ENCODE data around the gene SUSD3.

The SUSD3 gene

DNA sequence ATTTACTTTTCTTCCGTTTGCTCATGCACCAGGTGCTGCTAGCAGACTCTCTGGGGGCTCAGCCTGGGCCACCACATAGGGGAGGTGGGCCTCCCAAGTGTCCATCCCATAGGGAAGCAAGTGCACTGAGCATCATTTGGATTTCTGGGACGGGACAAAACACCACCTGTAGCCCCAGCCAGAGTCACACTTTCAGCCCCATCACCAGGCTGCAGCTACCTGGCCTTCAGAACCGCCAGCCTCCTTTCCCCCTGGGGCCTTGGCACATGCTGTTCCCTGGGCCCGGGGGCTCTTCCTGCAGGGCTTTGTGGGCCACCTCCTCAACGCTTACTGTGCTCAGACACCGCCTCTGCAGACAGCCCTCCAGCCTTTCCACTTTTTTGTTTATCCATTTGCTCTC lies 19.6 kb upstream of the SUSD3 start:
- ATAC-seq: no peak
- no peaks in the 10 kb centered on the region for H3K9me3 Mint-ChIP-seq

DNA sequence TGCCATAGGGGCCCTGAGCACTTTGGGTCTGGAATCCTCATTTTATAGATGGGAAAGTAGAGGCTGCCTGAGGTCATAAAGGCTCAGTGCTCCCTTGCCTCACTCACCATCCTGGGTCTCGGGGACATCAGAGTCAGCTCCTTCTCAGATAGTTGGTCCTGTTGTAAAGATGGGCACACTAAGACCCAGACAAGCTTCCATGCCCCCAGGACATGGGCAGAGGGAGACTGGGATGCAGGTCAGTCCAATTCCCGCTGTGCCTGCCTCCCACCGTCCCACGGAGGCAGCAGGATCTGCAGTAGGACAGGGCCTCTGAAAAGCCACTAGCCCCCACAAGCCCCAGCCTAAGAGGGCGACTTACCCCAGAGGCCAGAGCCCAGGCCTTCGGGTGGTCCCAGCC lies 19.0 kb upstream of the SUSD3 start:
- no peaks in the 10 kb centered on the region for H3K9me3 Mint-ChIP-seq
- H3K27ac Mint-ChIP-seq: peak overlapping the region; percentile 83
- peaks cover 64% of the 10 kb centered on the region for H3K4me1 Mint-ChIP-seq
- no peak overlapping the region for H3K4me3 Mint-ChIP-seq
- no peak for ATAC-seq
- DNase-seq (ENCODE audit: low spot score in 2 of 2): no peak
- peaks cover 50% of the 10 kb centered on the region for H3K36me3 Mint-ChIP-seq

More for the DNA sequence above, 19.6 kb upstream of the SUSD3 start:
- DNase-seq (ENCODE audit: low spot score in 2 of 2): no peak
- Mint-ChIP-seq H3K4me1 (peaks cover 62% of the 10 kb centered on the region), H3K36me3 (peaks cover 56% of the 10 kb centered on the region), H3K27ac (peak overlapping the region; percentile 83), H3K4me3 (no peak overlapping the region)

DNA sequence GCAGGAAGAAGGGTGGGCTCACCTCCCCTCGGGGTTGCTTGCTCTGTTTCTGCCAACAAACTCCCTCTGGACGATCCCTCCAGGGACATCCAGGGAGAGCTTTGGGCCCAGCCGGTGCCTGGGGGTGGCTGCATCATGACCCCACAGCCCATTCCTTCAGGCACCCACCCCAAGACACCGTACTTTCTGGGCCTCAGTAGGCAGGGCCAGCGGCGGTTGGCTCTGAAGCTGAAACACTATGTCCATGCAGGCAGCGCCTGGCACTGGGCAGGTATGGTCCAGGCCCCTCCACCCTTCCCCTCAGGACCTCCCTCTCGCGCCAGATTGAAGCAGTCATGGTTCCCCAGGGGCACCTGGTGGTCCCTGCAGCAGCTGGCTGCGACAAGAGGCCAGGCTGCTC lies 18.5 kb upstream of the SUSD3 start:
- no peak overlapping the region for H3K4me3 Mint-ChIP-seq

DNA sequence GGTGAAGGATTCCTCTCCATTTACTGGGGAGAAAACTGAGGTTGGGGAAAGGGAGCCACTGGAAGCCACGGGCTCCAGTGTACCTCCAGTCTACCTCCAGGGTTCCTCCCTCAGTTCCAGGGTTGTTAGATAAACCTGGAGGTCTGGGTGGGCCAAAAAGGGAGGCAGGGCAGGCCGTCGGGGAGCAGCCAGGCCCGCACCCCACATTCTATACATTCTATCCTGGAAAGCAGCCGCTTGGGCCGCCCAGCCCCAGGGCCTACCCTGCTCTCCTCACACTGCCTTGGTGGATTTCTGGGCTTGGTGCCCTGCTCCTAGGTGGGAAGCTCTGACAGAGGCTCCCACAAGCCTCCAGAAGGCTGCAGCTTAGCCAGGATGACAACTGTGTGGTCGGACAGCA lies 18.1 kb upstream of the SUSD3 start:
- ATAC-seq (no peak), DNase-seq (ENCODE audit: low spot score in 2 of 2) (no peak)
- no peaks in the 10 kb centered on the region for H3K9me3 Mint-ChIP-seq
- peak overlapping the region; percentile 83 for H3K27ac Mint-ChIP-seq
- H3K4me3 Mint-ChIP-seq: no peak overlapping the region
- H3K4me1 Mint-ChIP-seq: peaks cover 64% of the 10 kb centered on the region
- peaks cover 42% of the 10 kb centered on the region for H3K36me3 Mint-ChIP-seq

More for the DNA sequence above, 18.5 kb upstream of the SUSD3 start:
- Mint-ChIP-seq H3K36me3 (peaks cover 46% of the 10 kb centered on the region), H3K27ac (peak overlapping the region; percentile 83), H3K4me1 (peaks cover 64% of the 10 kb centered on the region), H3K9me3 (no peaks in the 10 kb centered on the region)
- DNase-seq (ENCODE audit: low spot score in 2 of 2): no peak
- no peak for ATAC-seq

DNA sequence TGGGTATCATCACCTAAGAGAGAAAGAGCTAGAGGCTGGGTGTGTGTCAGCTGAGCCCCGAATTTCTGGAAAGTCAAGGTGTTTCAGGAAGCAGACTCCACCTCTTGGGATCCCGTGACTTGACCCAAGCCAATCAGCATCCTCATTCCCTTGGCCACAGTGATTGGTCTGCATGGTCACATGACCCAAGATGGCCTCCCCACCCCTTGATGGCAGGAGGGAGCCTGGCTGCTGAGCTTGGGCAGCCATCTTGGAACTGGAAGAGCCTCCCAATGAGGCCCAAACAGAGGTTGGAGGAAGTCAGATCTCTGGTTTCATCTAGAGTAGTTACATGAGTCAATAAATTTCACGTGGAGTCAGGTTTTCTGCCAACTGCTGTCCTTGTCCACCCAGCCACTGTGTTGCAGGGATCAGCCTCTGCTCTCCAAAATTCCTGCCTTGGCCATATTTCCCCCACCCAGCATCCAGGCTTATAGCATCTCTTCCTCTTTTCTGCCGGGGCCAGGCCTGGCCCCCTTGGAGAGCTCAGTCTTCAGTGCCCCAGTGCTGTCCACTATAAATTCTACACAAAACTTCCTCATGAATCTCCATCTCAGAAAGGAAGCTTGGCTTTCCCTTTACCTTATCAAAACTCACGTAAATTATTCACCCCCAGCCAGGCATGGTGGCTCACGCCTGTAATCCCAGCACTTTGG lies 17.2 kb upstream of the SUSD3 start:
- Mint-ChIP-seq H3K27ac (peak overlapping the region; percentile 83), H3K4me1 (peaks cover 57% of the 10 kb centered on the region), H3K9me3 (no peaks in the 10 kb centered on the region), H3K36me3 (peaks cover 34% of the 10 kb centered on the region), H3K4me3 (no peak overlapping the region)
- ATAC-seq (peak; percentile 39), DNase-seq (ENCODE audit: low spot score in 2 of 2) (no peak)

DNA sequence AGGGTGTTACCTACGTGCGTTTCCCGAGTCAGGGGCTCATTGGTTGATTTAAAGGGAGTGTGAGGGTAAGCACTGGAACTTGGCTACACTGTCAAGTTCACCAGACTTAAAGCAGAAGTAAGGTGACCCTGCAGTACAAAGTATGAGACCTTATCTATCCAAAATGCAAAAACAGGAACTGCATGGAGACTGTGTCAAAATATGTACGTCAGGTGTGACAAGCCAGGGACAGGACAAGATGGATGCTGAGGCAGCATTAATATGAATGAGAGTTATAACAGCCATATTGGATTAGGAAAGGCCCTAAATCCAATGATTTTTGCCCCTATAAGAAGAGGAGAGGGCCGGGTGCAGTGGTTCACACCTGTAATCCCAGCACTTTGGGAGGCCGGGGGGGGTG lies 15.4 kb upstream of the SUSD3 start:
- Mint-ChIP-seq H3K9me3 (no peaks in the 10 kb centered on the region), H3K27ac (peak overlapping the region; percentile 56), H3K4me1 (peaks cover 39% of the 10 kb centered on the region), H3K36me3 (peaks cover 19% of the 10 kb centered on the region), H3K4me3 (no peak overlapping the region)
- no peak for DNase-seq (ENCODE audit: low spot score in 2 of 2)
- no peak for ATAC-seq

DNA sequence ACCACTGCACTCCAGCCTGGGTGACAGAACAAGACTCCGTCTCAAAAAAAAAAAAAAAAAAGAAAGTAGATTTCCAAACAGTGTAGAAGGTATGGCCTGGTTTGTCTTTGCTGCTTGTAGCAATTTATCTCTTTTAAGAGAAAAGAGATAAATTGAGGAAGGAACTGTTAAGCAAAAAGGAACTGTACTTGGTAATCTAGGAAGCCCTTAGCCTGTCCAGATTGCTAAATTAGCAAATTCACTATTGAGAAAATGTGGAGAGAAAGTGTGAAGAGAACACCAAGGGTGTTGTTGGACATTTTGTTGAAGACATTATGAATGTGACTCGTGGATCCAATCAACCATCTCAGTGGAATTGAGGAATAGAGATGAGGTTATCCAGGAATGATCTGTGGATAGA lies 13.0 kb upstream of the SUSD3 start:
- peaks cover 43% of the 10 kb centered on the region for H3K4me1 Mint-ChIP-seq
- peaks cover 7% of the 10 kb centered on the region for H3K36me3 Mint-ChIP-seq
- no peak overlapping the region for H3K4me3 Mint-ChIP-seq
- H3K27ac Mint-ChIP-seq: no peak overlapping the region
- ATAC-seq: no peak
- no peaks in the 10 kb centered on the region for H3K9me3 Mint-ChIP-seq
- DNase-seq (ENCODE audit: low spot score in 2 of 2): no peak

DNA sequence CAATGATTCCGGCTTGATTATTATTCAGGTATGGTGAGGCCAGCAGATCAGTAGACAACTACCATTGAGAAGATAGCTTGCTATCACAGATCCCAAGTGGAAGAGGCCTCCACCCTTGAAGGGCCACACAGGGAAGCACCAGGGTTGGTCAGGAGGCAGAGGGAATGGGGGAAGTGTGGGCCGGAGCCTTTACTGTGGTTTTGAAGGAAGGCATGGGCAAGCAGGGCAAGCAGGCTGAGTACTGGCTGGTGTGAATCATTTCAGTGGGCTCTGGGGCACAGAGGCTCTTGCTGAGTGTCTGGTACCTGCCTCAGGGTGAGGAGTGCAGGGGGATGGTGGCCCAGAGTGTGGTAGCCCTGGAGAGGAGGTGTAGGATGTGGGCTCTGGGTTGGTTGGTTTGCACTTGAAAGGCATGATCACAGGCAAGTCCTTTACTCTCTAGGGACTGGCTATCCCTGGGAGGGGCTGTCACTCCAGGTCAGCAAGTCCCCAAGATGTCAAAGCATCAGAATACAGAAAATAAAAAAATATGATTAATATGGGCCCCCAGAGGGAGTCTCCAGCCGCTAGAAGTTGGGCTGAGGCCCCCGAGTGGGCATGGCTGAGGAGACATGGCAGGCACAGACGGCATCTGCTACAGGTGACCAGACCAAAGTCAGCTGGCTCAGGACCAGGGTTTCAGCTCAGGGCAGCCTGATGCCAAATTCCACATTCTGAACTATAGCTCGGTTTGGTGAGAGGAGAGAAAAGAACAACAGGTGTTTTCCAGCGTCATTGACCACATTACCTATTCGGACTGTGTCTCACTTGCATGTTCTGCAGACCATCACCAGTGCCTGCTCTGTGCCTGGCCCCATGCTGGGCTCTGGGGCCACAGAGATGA lies 9.7 kb upstream of the SUSD3 start:
- Mint-ChIP-seq H3K27ac (peak overlapping the region; percentile 62), H3K9me3 (no peaks in the 10 kb centered on the region), H3K36me3 (no peaks in the 10 kb centered on the region), H3K4me1 (peaks cover 26% of the 10 kb centered on the region), H3K4me3 (no peak overlapping the region)
- DNase-seq (ENCODE audit: low spot score in 2 of 2): no peak
- peak; percentile 46 for ATAC-seq

DNA sequence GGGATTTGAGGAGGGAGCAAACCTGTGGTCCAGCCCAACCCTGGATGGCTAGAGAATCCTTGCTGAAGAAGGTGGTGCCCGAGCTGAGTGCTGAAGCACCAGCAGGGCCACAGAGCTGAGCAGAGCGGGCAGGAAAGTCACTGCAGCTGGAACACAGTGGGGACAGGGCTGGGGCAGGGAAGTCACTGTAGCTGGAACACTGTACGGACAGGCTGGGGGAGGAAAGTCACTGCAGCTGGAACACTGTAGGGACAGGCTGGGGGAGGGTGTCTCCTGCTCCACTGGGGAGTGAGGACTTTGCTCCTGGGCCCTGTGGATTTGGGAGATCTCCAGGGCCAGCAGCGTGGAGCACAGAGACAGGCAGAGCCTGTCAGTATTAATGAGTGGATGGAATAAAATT lies 9.0 kb upstream of the SUSD3 start:
- DNase-seq (ENCODE audit: low spot score in 2 of 2): no peak
- ATAC-seq: no peak
- peak overlapping the region; percentile 62 for H3K27ac Mint-ChIP-seq

DNA sequence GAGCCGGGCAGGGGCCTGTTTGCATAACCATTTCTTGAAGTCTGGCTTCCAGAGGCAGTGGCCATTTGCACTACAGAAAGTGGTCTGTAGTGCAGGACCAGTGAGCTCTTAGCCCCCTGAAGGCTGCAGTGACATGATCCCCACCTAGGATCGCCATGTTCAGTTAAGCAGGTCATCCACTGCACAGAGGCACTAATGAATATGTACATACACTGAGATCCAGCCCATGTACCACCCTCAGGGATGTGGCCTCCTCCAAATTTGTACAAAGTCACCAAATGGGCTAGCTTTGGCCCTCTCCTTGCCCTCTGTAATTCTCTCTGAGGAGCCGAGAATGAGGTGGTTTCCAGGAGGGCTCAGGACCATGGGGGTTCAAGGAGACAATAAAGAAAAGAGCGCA lies 8.3 kb upstream of the SUSD3 start:
- Mint-ChIP-seq H3K4me3 (no peak overlapping the region), H3K9me3 (no peaks in the 10 kb centered on the region), H3K4me1 (peaks cover 32% of the 10 kb centered on the region), H3K36me3 (no peaks in the 10 kb centered on the region), H3K27ac (no peak overlapping the region)
- no peak for ATAC-seq
- no peak for DNase-seq (ENCODE audit: low spot score in 2 of 2)

More for the DNA sequence above, 9.0 kb upstream of the SUSD3 start:
- Mint-ChIP-seq H3K4me3 (no peak overlapping the region), H3K4me1 (peaks cover 27% of the 10 kb centered on the region), H3K36me3 (no peaks in the 10 kb centered on the region), H3K9me3 (no peaks in the 10 kb centered on the region)

DNA sequence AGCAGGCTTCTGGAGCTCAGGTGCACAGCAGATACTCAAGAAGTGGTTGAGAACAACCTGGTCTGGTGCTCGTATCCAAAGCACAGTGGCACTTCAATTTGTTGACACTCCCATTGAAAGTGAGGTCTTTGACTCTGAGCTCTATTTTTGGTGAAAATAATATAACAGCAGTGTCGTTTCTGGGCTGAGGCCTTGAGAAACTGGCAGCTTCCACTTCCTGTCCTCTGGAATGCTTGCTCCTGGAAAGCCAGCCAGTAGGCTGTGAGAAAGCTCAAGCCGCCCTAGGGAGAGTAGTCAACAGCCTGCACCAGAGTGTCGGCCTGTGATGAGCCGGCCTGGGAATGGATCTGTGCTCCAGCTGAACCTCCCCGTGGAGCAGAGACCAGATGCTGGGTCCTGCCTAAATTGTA lies 6.8 kb upstream of the SUSD3 start:
- Mint-ChIP-seq H3K9me3 (no peaks in the 10 kb centered on the region), H3K36me3 (no peaks in the 10 kb centered on the region), H3K4me1 (peaks cover 34% of the 10 kb centered on the region), H3K27ac (no peak overlapping the region), H3K4me3 (no peak overlapping the region)
- no peak for DNase-seq (ENCODE audit: low spot score in 2 of 2)
- ATAC-seq: no peak

DNA sequence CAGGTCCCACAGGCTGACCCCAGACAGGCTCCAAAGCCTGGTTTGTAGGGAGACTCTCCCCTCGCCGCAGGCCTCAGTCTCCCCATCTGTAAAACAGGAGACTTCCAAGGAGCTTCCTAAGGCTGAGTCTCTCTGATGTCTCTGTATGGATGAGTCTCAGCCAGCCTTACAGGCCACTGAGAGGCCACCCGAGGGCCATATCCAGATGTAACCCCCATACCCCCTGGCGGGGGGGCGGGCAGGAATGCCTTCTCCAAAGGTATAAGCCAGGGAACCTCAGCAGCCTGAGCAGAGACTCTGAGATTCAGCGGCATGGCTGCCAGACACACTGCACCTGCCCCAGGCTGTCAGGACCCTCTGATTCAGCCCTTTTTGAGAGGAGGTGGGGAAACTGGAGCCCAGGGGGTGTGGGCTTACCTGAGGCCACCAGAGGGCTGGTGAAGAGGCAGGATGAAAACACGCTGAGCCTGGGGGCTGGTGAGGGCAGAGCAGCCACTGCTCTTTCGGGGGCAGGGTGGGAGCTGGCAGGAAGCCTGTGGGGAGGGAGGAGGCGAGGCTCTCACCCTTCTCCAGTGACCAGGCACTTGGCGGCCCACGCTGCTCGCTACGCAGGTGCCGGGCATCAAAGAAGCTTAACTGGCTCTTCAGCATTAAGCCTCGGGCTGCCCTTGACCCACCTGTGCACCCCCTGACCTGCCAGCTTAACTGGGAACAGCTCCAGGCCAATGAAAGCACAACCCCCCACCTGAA lies 5.5 kb upstream of the SUSD3 start:
- ATAC-seq: no peak
- Mint-ChIP-seq H3K9me3 (no peaks in the 10 kb centered on the region), H3K4me3 (no peak overlapping the region), H3K27ac (peak overlapping the region; percentile 83), H3K36me3 (peaks cover 9% of the 10 kb centered on the region), H3K4me1 (peaks cover 36% of the 10 kb centered on the region)
- no peak for DNase-seq (ENCODE audit: low spot score in 2 of 2)

DNA sequence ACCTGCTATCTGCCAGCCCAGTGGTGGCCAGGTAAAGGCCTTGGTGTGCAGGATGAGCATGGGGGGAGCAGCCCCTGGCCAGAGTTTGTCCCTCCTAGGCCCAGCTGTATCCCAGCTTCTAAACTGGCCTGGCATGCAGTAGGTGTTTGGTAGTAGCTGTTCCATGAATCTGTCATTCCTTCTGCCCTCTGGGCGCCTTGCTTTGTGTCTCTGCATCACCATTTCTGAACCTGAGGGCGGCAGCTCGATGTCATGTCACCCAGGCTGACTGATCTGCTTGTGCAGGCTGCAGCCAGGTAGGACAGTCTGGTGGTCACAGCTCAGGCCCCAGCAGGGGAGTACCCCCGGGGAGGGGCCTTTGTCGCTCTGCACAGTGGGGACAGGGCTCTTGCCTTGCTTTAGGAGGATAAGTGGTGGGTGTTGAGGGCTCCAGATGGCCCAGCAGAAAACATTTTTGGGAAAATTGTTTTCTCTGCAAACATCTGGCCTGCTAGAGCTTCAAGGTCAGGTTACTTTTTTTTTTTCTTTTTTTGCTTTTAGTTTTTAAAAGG lies 4.6 kb upstream of the SUSD3 start:
- H3K4me1 Mint-ChIP-seq: peaks cover 34% of the 10 kb centered on the region
- H3K36me3 Mint-ChIP-seq: peaks cover 11% of the 10 kb centered on the region
- H3K9me3 Mint-ChIP-seq: no peaks in the 10 kb centered on the region
- H3K27ac Mint-ChIP-seq: no peak overlapping the region
- DNase-seq (ENCODE audit: low spot score in 2 of 2) (no peak), ATAC-seq (no peak)
- no peak overlapping the region for H3K4me3 Mint-ChIP-seq

DNA sequence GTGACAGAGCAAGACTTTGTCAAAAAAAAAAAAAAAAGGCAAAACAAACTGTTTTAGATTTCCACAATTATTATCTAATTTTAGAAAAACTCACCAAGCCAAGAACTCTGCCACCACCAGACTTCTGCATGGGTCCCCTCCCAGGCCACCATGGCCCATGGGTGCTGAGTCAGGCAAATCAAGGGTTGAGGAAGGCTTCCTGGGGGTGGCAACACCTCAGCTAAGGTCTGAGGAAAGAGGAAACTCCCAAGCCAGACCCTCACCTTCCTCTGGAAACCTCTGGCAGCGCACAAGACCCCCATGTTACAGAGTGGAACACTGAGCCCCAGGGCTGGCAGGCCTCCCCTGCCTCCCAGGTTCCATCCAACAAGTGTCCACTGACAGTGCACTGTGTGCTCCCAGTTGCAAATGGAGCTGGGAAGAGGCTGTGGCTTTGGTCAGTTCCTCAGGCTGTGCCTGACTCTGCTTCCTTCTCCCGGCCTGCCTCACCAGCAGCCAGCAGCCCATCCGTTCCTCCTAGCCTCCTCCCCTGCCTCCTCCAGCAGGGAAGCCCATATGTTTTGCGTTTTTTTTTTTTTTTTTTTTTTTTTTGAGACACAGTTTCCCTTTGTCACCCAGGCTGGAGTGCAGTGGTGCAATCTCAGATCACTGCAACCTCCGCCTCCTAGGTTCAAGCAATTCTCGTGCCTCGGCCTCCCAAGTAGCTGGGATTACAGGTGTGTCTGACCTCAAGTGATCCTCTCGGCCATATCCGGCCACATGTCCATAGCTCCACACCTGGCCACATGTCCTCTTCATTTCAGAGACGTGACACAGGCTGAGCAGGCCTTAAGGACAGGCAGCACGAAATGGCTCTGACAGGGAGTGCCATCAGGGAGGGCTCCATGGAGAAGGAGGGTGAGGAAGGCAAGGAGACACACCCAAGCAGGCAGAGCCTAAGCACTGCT lies 3.5 kb upstream of the SUSD3 start:
- peaks cover 36% of the 10 kb centered on the region for H3K4me1 Mint-ChIP-seq

More for the DNA sequence above, 3.5 kb upstream of the SUSD3 start:
- Mint-ChIP-seq H3K36me3 (peaks cover 11% of the 10 kb centered on the region), H3K4me3 (no peak overlapping the region), H3K9me3 (no peaks in the 10 kb centered on the region), H3K27ac (peak overlapping the region; percentile 83)
- DNase-seq (ENCODE audit: low spot score in 2 of 2) (no peak), ATAC-seq (no peak)
